Esophagus muscularis mucosa (tissue), 2 donors: ENCODE measurements around the gene TMEM14C.
"Not testable (repeated sequence)": the region's sequence is repeated elsewhere in the genome, so short reads cannot be mapped to it uniquely, and the experiment has no call there.

Experiments used
- EP300 ChIP-seq: sonication (generic); formaldehyde crosslinking; IDR thresholded peaks from one replicate; pipeline ENCODE4 v1.6.1; 2017; ENCODE audit warnings: antibody characterized with exemption
- POLR2A ChIP-seq: fragments of 450-650 bp; IDR thresholded peaks from one replicate; pipeline ENCODE4 v1.6.1; 2017; ENCODE audit warnings: antibody characterized with exemption, moderate library complexity, mild to moderate bottlenecking, low read depth

DNA sequence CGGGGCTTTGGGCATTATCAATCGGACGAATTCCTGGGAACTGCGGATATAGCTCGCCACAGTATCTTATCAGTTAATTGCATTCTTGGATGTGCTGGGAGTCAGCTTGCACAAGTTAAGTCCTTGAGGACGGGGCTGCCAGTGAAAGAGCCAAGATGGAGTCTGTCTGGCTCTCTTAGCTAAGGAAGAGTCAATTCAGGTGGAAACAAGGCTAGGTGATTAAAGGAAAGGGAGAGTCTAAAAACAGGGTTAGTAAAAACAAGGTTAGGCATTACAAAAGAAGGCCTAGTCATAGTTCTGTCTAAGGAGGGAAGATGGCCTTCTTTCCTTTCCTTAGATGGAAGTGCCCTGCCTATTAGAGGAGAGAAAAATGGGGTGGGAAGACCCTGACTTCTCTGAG lies 27.7 kb downstream of the TMEM14C start:
- not testable (repeated sequence) for TF ChIP-seq POLR2A, EP300
